ENCODE results near the gene DHX57.
"Not testable (repeated sequence)": the region's sequence is repeated elsewhere in the genome, so short reads cannot be mapped to it uniquely, and the experiment has no call there.

DHX57 gene

DNA sequence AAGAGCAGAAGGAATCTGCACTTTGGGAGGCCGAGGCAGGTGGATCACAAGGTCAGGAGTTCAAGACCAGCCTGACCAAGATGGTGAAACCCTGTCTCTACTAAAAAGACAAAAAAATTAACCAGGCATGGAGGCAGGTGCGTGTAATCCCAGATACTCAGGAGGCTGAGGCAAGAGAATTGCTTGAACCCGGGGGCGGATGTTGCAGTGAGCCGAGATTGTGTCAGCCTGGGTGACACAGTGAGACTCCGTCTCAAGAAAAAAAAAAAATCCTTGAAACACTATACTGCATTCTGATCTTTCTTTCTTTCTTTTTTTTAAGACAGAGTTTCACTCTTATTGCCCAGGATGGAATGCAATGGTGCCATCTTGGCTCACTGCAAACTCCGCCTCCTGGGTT lies 80.7 kb downstream of the DHX57 start:
- DNase-seq = not testable (repeated sequence)

DNA sequence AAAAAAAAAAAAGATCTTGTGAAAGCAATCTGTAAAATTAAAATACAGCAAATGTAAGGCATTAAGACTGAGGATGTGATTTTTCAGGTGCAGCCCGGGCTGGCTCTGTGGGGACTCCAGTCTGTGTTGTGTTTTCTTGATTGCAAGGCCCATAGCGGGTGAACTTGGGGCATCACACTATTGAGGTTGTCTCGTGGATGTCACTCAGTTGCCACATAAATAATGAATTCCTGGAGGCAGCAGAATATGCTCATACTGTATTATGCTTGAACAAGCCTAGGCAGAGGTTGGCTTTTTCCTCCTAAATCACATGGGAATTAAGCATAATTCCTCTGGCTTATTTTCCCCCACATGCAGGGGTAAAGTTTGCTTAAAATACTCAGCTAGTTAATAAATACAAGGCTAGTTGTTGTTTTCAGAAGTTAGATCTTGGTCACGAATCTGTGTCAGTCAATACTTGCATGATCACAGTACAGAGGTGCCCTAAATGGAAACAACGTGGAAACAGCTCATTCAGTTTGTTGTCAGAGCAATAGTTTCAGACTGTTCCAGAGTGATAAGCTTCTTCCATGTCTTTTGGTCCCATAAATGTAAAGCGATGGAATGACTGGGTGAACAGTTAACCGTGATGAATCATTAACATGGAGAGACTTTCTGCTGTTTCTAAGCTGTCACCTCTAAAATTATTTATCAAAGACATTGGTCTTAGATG lies 81.3 kb downstream of the DHX57 start:
- no peak for DNase-seq

GRCh38 chr2:38793511-38793910 lies 82.2 kb downstream of the DHX57 start:
- no peak for DNase-seq

DNA sequence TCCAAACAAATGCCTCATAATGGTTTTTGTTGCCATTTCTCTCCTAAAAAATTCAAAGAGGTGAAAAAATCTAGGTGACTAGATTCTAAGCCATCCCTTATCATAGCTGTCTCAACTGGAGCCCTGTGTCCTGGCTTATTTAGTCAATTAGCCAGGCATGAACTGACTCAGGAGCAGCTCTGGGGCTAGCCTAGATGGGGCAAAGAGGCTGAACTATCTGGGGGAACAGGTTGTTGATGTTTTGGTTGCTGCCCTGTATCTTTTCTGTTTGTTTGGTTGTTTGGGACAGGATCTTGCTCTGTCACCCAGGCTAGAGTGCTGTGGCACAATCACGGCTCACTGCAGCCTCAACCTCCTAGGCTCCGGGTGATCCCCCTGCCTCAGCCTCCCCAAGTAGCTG lies 83.0 kb downstream of the DHX57 start:
- no peak for DNase-seq

DNA sequence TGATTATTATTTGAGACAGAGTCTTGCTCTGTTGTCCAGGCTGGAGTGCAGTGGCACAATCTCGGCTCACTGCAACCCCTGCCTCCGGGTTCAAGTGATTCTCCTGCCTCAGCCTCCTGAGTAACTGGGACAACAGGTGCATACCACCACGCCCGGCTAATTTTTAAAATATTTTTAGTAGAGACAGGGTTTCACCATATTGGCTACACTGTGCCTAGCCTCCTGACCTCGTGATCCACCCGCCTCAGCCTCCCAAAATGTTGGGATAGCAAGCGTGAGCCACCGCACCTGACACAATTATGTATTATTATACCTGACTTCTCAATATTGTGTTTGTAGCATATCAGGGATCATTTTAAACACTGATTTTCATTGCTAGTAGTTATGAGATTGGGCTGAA lies 83.4 kb downstream of the DHX57 start:
- DNase-seq = not testable (repeated sequence)

DNA sequence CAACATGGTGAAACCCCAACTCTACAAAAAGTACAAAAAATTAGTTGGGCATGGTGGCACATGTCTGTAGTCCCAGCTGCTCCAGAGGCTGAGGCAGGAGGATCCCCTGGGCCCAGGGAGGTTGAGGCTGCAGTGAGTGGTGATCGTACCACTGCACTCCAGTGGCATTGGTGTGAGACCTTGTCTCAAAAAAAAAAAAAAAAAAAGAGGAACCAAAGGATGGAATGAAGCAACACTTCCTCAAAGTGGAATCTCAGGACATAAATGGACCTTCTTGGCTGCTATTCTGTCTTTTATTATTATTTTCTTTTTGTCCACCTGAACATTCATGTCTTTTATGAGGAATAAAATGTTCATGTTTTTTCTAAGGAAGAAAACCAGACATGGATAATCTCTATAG lies 84.0 kb downstream of the DHX57 start:
- no peak for DNase-seq

- no peak for DNase-seq
Measured at GRCh38 chr2:38789691-38790090, 86.0 kb downstream of the DHX57 start.

GRCh38 chr2:38788306-38788705 lies 87.4 kb downstream of the DHX57 start:
- no peak for DNase-seq

GRCh38 chr2:38783586-38783985 lies 92.1 kb downstream of the DHX57 start:
- DNase-seq = no peak

- DNase-seq = no peak
Measured at GRCh38 chr2:38778687-38779082, 97.0 kb downstream of the DHX57 start.

DNA sequence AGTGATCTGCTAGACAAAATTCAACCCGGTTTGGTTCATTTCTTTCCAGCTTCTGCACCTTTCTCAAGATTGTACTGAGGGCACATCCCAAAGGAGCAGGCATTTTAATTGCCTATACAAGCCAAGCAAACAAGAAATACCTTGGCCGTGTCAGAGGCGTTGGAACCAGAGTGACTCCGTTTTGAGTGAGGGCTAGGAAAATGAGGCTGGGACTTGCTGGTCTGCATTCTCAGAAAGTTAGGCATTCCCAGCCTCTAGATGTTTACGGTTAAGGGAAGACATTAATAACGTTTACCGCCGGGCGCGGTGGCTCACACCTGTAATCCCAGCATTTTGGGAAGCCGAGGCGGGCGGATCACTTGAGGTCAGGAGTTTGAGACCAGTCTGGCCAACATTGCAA lies 99.2 kb downstream of the DHX57 start:
- DNase-seq = no peak

DNA sequence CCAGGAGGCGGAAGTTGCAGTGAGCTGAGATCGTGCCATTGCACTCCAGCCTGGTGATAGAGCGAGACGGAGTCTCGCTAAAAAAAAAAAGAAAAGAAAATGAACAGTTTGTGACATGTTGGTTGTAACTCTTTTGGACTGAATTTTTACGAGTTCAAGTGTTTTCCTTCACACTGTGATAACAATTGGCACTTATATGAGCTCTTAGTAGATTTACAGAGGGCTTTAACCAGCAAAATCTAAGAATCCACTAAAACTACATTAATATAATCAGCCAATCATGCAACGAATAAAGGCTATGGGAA lies 99.9 kb downstream of the DHX57 start:
- no peak for DNase-seq

DNA sequence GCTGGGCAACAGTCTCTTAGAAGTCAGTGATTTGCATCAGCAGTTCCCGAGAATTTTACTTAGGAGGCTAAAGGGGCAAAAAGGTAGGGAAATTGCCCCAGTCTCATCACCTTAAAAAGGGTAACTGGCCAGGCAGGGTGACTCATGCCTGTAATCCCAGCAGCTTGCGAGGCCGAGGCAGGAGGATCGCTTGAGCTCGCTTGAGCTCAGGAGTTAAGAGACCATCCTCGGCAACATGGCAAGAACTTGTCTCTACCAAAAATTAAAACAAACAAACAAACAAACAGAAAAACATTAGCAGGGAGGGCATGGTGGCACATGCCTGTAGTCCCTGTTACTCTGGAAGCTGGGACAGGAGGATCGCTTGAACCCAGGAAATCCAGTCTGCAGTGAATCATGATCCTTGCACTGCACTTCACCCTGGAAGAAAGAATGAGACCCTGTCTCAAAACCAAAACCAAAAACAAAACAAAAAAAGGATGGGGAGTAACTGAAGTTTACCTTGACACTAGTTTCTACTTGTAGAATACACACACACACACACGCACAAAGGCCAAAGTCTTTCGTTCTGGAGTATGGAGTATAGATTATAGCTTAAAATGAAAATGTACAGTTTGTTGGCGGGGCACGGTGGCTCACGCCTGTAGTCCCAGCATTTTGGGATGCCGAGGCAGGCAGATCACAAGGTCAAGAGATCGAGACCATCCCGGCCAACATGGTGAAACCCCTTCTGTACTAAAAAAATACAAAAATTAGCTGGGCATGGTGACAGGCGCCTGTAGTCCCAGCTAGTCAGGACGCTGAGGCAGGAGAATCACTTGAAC lies 100.4 kb downstream of the DHX57 start:
- no peak for DNase-seq

DNA sequence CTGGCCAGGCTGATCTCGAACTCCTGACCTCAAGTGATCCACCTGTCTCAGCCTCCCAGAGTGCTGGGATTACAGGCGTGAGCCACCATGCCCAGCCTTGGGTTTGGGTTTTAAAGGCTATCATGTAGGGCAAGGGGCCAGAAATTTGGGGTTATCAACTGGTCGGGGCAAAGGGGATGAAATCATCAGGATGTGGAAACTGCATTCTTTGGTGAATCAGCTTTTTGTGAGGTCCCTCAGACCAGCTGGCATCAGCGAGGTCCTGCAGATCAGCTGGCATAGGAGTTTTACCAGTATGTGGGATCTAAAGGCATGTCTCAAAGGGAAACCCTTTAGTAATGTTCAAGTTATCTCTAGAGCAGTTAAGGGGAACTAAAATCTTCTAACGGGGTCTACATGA lies 104.1 kb downstream of the DHX57 start:
- no peak for DNase-seq

DNA sequence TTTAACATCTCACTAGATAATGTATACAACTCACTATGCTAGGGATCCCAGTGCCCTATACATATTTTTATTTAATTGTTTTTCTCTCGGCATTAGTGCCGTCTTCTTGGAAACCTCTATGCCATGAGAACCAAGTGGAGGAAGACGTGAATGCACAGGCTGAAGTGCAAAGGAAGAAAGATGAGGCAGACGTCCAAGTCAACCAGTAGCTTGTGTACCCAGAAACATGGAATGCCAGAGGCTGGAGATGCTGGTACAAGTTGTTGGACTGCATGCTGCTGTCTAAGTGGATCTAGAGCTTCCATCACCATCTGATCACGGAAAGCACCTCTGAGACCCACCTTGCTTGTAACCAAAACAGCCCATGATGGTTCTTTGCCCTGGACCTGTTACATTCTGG lies 110.2 kb downstream of the DHX57 start:
- DNase-seq = no peak

DNA sequence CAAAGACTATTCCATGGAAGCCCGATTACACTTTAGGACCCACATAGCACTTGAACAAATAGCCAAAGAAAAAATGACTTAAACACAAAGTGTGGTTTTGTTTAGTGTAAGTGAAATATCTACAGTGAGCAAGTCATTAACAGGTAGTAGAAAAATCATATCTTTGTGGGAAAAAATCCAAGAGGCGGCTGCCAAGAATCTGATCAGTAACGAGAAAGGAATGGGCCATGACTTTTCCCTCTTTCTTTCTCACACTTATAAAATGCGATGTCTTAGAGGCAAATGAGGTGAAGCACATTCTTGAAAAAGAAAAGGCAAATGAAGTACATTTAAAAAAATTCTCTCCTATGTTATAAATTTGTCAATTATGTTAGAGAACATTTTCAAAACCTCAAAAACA lies 110.6 kb downstream of the DHX57 start:
- DNase-seq = no peak

DNA sequence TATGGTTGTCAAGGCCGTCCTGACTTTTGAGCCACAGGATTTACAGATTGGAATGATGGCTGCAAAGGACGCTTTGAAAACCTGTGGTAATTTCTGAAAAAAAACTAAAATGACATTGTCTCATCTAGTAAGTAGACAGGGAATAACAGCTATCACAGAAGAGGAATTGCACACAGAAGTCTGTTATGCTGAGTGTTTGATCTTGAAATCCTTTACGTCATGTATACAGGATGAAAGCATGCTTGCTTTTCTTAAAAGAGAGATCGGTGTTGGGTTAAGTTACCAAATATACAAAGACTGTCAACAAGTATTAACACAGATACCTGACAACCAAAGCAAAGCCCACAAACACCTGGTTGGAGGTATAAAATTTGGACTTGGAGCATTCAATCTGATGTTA lies 112.0 kb downstream of the DHX57 start:
- no peak for DNase-seq

DNA sequence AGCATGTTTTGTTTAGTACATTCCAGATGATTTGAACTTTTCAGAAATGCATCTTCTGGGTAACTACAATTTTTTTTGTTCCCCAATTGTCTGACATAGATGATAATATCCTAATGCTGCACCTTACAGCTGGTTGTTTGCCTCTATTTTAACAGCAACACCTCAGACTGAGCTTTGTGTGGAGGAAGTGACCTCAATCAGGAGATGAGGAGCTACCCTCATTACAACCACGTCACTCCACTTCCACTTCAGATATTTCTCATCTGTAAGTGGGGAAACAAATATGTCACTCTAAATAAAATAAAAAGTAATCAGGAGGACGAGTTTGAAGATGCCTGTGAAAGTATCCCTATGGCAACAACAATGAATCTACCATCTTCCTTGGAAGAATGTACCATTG lies 112.5 kb downstream of the DHX57 start:
- DNase-seq = no peak

- not testable (repeated sequence) for DNase-seq
Measured at GRCh38 chr2:38755891-38756290, 119.8 kb downstream of the DHX57 start.

- DNase-seq = no peak
Measured at GRCh38 chr2:38754506-38754905, 121.2 kb downstream of the DHX57 start.

DNA sequence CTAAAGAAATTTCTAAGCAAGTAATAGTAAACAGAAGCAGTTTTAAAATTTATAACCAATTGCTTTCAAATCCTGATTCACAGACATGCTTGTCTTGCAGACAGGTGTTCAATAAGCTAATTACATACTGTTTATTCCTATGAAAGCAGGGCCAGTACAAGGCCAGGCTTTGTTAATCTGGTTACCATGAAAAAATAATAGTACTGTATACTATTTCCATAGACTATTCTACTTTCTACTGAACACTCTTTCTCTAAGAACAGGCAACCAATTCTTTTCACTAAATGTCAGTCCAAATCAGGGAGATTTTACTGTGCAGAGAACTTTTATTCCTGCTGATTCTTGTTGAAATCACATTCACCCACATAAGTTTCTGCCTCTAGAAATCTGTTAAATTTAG lies 121.7 kb downstream of the DHX57 start:
- no peak for DNase-seq

- peak in 1 of 2 experiments; percentile 59 for DNase-seq
Measured at GRCh38 chr2:38751596-38752410, 123.9 kb downstream of the DHX57 start.

- DNase-seq = peak; percentile 99 to 100
Measured at GRCh38 chr2:38750891-38751595, 124.7 kb downstream of the DHX57 start, which contains the start of gene SRSF7. Gene SRSF7 (minus strand): TSS chr2:38751361. CDS start chr2:38751256, 105 bp downstream.

Measured in NCI-H2081 (cell line).